ENCODE data around the gene SCRN1.

DNA sequence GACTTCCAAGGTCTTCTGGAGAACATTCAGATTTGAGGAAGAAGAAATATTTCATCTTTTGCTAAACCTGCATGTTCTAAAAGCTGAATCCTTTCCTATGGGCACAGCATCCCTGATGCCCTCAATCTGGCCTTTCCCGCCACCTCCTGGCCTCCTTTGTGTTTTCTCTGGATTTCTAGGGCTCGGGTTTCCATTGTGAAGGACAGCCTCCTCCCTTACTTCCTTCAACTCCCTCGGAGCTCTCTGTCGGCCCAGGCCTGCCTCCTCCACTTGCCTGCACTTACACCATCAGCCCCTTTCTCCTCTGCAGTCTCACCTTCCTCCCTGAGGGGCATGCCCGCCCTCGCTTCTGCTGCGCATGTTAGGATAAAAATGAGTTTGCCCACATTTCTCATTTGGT lies 107.9 kb downstream of the SCRN1 start:
- TF ChIP-seq POLR2A (IDR thresholded peaks at IDR 0.05; ENCODE audit: low read depth, low read length) (no peak), POLR2AphosphoS5 (IDR thresholded peaks at IDR 0.05; ENCODE audit: low read depth, low read length) (no peak), TAF1 (IDR thresholded peaks at IDR 0.05; ENCODE audit: low read depth, low read length) (no peak), PAX5 (IDR thresholded peaks at IDR 0.05; ENCODE audit: insufficient read depth, low read length, severe bottlenecking) (no peak)

Measured in GM12891 (cell line).